H9 (cell line): Measurements from ENCODE around the gene ALDH5A1. TPM values are rescaled to one million over a fixed set of nuclear protein-coding genes. Genes with fewer than 3 reads are reported as not detected.

Source experiments
- DNase-seq: peaks from one replicate; pipeline ENCODE4 v3.0.0-alpha.2; 2017
- H2AFZ ChIP-seq: one replicate; pipeline ENCODE4 v1.6.1; 2013; ENCODE audit warnings: mild to moderate bottlenecking, low read length, control low read depth, moderate library complexity
- H2AK5ac ChIP-seq: 2 replicates; pipeline ENCODE4 v1.6.1; 2013; ENCODE audit warnings: low read length, control low read depth, mixed read lengths; ENCODE audit not compliant: insufficient read length
- H2BK120ac ChIP-seq: one replicate; pipeline ENCODE4 v1.6.1; 2013; ENCODE audit warnings: low read depth, mild to moderate bottlenecking, low read length, control low read depth, inconsistent platforms; ENCODE audit not compliant: poor library complexity, severe bottlenecking
- H2BK12ac ChIP-seq: 2 replicates; pipeline ENCODE4 v1.6.1; 2013; ENCODE audit warnings: low read length, control low read depth, mixed read lengths, low read depth; ENCODE audit not compliant: insufficient read length
- H2BK15ac ChIP-seq: 2 replicates; pipeline ENCODE4 v1.6.1; 2013; ENCODE audit warnings: low read depth, low read length, control low read depth
- H2BK20ac ChIP-seq: one replicate; pipeline ENCODE4 v1.6.1; 2013; ENCODE audit warnings: low read depth, mild to moderate bottlenecking, low read length, control low read depth, inconsistent platforms; ENCODE audit not compliant: poor library complexity, severe bottlenecking
- H2BK5ac ChIP-seq: 2 replicates; pipeline ENCODE4 v1.6.1; 2013; ENCODE audit warnings: low read length, control low read depth, mixed read lengths; ENCODE audit not compliant: insufficient read length
- H3K14ac ChIP-seq: 2 replicates; pipeline ENCODE4 v1.6.1; 2013; ENCODE audit warnings: low read length, control low read depth; ENCODE audit not compliant: insufficient read depth
- H3K18ac ChIP-seq: 2 replicates; pipeline ENCODE4 v1.6.1; 2013; ENCODE audit warnings: low read depth, mild to moderate bottlenecking, mixed read lengths, low read length, control low read depth; ENCODE audit not compliant: insufficient read length
- H3K23ac ChIP-seq: 2 replicates; pipeline ENCODE4 v1.6.1; 2013; ENCODE audit warnings: low read length, control low read depth, mixed read lengths, low read depth; ENCODE audit not compliant: insufficient read length
- H3K23me2 ChIP-seq: 2 replicates; pipeline ENCODE4 v1.6.1; 2013; ENCODE audit warnings: low read depth, mild to moderate bottlenecking, mixed read lengths, low read length, control low read depth; ENCODE audit not compliant: insufficient read length, poor library complexity, severe bottlenecking
- H3K27ac ChIP-seq: 2 replicates; pipeline ENCODE4 v1.5.1; 2013; ENCODE audit warnings: low read length, control low read depth, mixed read lengths, low read depth; ENCODE audit not compliant: insufficient read length
- H3K27me3 ChIP-seq: 2 replicates; pipeline ENCODE4 v1.6.1; 2013; ENCODE audit warnings: low read length, control low read depth, inconsistent platforms; ENCODE audit not compliant: insufficient read depth
- H3K4ac ChIP-seq: 2 replicates; pipeline ENCODE4 v1.6.1; 2013; ENCODE audit warnings: low read depth, mild to moderate bottlenecking, control low read depth, inconsistent platforms, low read length, moderate library complexity
- H3K4me1 ChIP-seq: 2 replicates; pipeline ENCODE4 v1.6.1; 2013; ENCODE audit warnings: low read length, control low read depth, inconsistent platforms; ENCODE audit not compliant: insufficient read depth
- H3K4me2 ChIP-seq: 2 replicates; pipeline ENCODE4 v1.6.1; 2013; ENCODE audit warnings: low read length, control low read depth, mixed read lengths; ENCODE audit not compliant: insufficient read length, insufficient read depth
- H3K56ac ChIP-seq: 2 replicates; pipeline ENCODE4 v1.6.1; 2013; ENCODE audit warnings: low read depth, mild to moderate bottlenecking, mixed read lengths, low read length, control low read depth; ENCODE audit not compliant: insufficient read length
- H3K79me1 ChIP-seq: 2 replicates; pipeline ENCODE4 v1.6.1; 2013; ENCODE audit warnings: low read depth, mild to moderate bottlenecking, moderate library complexity, low read length, control low read depth, inconsistent platforms; ENCODE audit not compliant: insufficient read depth, poor library complexity, severe bottlenecking
- H3K79me2 ChIP-seq: 2 replicates; pipeline ENCODE4 v1.6.1; 2013; ENCODE audit warnings: low read length, control low read depth, inconsistent platforms; ENCODE audit not compliant: insufficient read depth
- H3K9ac ChIP-seq: 2 replicates; pipeline ENCODE4 v1.6.1; 2013; ENCODE audit warnings: low read length, control low read depth, mixed read lengths; ENCODE audit not compliant: insufficient read length; ENCODE audit errors: extremely low read depth
- H3K9me3 ChIP-seq: one replicate; pipeline ENCODE4 v1.6.1; 2013; ENCODE audit warnings: low read depth, low read length, inconsistent platforms; ENCODE audit not compliant: control insufficient read depth
- H3T11ph ChIP-seq: one replicate; pipeline ENCODE4 v1.6.1; 2013; ENCODE audit warnings: mild to moderate bottlenecking, low read length, control low read depth, inconsistent platforms
- H4K20me1 ChIP-seq: one replicate; pipeline ENCODE4 v1.6.1; 2013; ENCODE audit not compliant: control insufficient read depth, insufficient read length, insufficient read depth
- H4K5ac ChIP-seq: 2 replicates; pipeline ENCODE4 v1.6.1; 2013; ENCODE audit warnings: low read depth, mild to moderate bottlenecking, mixed read lengths, low read length, control low read depth; ENCODE audit not compliant: insufficient read length
- H4K8ac ChIP-seq: replicated peaks from 2 replicates; pipeline ENCODE4 v1.6.1; 2013; ENCODE audit warnings: low read length, control low read depth, mixed read lengths, low read depth; ENCODE audit not compliant: insufficient read length
- H4K91ac ChIP-seq: 2 replicates; pipeline ENCODE4 v1.6.1; 2013; ENCODE audit warnings: low read depth, mild to moderate bottlenecking, moderate library complexity, mixed read lengths, low read length, control low read depth; ENCODE audit not compliant: insufficient read length
- H3K27ac Mint-ChIP-seq, 3 experiments: 2 replicates in 2 of 3; 3 replicates in 1 of 3; pipeline ENCODE4 v1.8.0; 2020 to 2021; ENCODE audit warnings: mixed read lengths in 3 of 3, mild to moderate bottlenecking in 1 of 3, moderate library complexity in 1 of 3
- H3K27me3 Mint-ChIP-seq: 2 replicates; pipeline ENCODE4 v1.8.0; 2021; ENCODE audit warnings: low read depth, mild to moderate bottlenecking, moderate library complexity, mixed read lengths
- H3K36me3 Mint-ChIP-seq, 3 experiments: 2 replicates in 2 of 3; 3 replicates in 1 of 3; pipeline ENCODE4 v1.8.0; 2020 to 2021; ENCODE audit warnings: low read depth in 3 of 3, mixed read lengths in 3 of 3; ENCODE audit not compliant: insufficient read depth in 1 of 3
- H3K4me1 Mint-ChIP-seq, 2 experiments: 2 replicates each; pipeline ENCODE4 v1.8.0; 2020; ENCODE audit warnings: mixed read lengths in 2 of 2
- H3K4me3 Mint-ChIP-seq, 2 experiments: 2 replicates in 1 of 2; 3 replicates in 1 of 2; pipeline ENCODE4 v1.8.0; 2020 to 2021; ENCODE audit warnings: mild to moderate bottlenecking in 2 of 2, mixed read lengths in 2 of 2, moderate library complexity in 1 of 2
- H3K9me3 Mint-ChIP-seq, 2 experiments: 2 replicates in 1 of 2; 3 replicates in 1 of 2; pipeline ENCODE4 v1.8.0; 2020; ENCODE audit warnings: mild to moderate bottlenecking in 2 of 2, mixed read lengths in 2 of 2, moderate library complexity in 1 of 2
- WGBS: extraction: QIAGEN DNeasy Blood & Tissue Kit; methylation state at CpG from one replicate; pipeline ENCODE4 v1.1.7; 2013; ENCODE audit warnings: missing lambda C conversion rate, low lambda C conversion rate, mixed read lengths; ENCODE audit not compliant: insufficient read length; ENCODE audit errors: extremely low coverage; 5-methylcytosine and 5-hydroxymethylcytosine counted together
- total RNA-seq: library from RNA; stranded (reverse); gene quantifications from 2 replicates; pipeline ENCODE4 v1.2.1, GENCODE V29; 2021
- TF ChIP-seq, protein P1 (sequence below): fragments of 200-600 bp; sonication (generic); conservative IDR thresholded peaks from 3 replicates; pipeline ENCODE4 v1.8.0; 2021; ENCODE audit warnings: antibody characterized with exemption, mild to moderate bottlenecking

Gene ALDH5A1
- total RNA-seq, 1 experiment from 2014 or later: 5.4 TPM

GRCh38 chr6:24536466-24536865 lies 41.7 kb downstream of the ALDH5A1 start:
- Histone ChIP-seq H2BK20ac (no peak overlapping the region), H3K23me2 (no peaks in the 10 kb centered on the region), H3K4ac (no peak overlapping the region), H3K4me1 (0 out of 2 replicates have a peak, but pooled peaks cover 2% of the 10 kb centered on the region), H4K8ac (no peak overlapping the region), H4K5ac (no peak overlapping the region), H3K9me3 (no peaks in the 10 kb centered on the region), H2BK12ac (no peak overlapping the region), H2AK5ac (no peak overlapping the region), H3K23ac (no peak overlapping the region), H3K4me2 (no peak overlapping the region), H3K79me2 (no peaks in the 10 kb centered on the region), H2BK120ac (no peak overlapping the region), H3K79me1 (no peaks in the 10 kb centered on the region), H3K56ac (no peak overlapping the region), H3K9ac (no peak overlapping the region), H4K20me1 (no peaks in the 10 kb centered on the region), H3K27ac (no peak overlapping the region), H3K18ac (no peak overlapping the region), H3K14ac (no peak overlapping the region), H4K91ac (no peak overlapping the region), H2BK5ac (no peak overlapping the region), H2BK15ac (no peak overlapping the region), H3T11ph (no peak overlapping the region), H2AFZ (no peak overlapping the region), H3K27me3 (no peaks in the 10 kb centered on the region)
- H3K9me3 Mint-ChIP-seq: no peaks in the 10 kb centered on the region
- no peak overlapping the region for H3K4me3 Mint-ChIP-seq
- DNase-seq: no peak
- H3K27me3 Mint-ChIP-seq: no peaks in the 10 kb centered on the region
- TF ChIP-seq, protein P1, sequence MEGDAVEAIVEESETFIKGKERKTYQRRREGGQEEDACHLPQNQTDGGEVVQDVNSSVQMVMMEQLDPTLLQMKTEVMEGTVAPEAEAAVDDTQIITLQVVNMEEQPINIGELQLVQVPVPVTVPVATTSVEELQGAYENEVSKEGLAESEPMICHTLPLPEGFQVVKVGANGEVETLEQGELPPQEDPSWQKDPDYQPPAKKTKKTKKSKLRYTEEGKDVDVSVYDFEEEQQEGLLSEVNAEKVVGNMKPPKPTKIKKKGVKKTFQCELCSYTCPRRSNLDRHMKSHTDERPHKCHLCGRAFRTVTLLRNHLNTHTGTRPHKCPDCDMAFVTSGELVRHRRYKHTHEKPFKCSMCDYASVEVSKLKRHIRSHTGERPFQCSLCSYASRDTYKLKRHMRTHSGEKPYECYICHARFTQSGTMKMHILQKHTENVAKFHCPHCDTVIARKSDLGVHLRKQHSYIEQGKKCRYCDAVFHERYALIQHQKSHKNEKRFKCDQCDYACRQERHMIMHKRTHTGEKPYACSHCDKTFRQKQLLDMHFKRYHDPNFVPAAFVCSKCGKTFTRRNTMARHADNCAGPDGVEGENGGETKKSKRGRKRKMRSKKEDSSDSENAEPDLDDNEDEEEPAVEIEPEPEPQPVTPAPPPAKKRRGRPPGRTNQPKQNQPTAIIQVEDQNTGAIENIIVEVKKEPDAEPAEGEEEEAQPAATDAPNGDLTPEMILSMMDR: no peak
- no peak overlapping the region for H3K27ac Mint-ChIP-seq
- no CpG with 5 or more reads among the region's 4 CpGs for WGBS
- no peaks in the 10 kb centered on the region; a peak in 1 of 7 replicates for H3K36me3 Mint-ChIP-seq
- H3K4me1 Mint-ChIP-seq: peaks cover 6 to 13% of the 10 kb centered on the region in 2 experiments
